HG02973 (cell line): ENCODE results near the gene GBP5.

ENCODE experiments used
- ATAC-seq: cut with Tn5 transposase; IDR thresholded peaks from one replicate; pipeline ENCODE4 v1.9.1; 2021; ENCODE audit warnings: moderate library complexity; ENCODE audit not compliant: unreplicated experiment

GBP5 gene

DNA sequence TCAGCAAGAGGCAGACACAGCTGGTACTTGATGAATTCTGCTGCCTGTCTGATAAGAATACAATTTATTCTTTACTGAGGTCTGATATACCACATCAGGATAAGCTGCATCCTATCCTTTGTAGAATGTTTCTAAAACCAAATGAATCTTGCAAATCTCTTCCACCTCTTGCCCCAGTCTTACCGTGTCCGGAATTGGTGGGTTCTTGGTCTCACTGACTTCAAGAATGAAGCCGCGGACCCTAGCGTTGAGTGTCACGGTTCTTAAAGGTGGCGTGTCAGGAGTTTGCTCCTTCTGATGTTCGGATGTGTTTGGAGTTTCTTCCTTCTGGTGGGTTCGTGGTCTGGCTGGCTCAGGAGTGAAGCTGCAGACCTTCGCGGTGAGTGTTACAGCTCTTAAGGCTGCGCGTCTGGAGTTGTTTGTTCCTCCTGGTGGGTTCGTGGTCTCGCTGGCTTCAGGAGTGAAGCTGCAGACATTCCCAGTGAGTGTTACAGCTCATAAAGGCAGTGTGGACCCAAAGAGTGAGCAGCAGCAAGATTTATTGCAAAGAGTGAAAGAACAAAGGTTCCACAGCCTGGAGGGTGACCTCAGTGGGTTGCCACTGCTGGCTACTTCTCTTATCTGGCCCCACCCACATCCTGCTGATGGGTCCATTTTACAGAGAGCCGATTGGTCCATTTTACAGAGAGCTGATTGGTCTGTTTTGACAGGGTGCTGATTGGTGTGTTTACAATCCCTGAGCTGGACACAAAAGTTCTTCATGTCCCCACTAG lies at the start of gene GBP5:
TSS of gene GBP5 (minus strand) at position 592 of the 773 bp plus-strand sequence. CDS start 3,305 bp downstream, outside the sequence.
- peak; percentile 71 for ATAC-seq

GRCh38 chr1:89322402-89322801 lies 49.7 kb upstream of the GBP5 start:
- ATAC-seq, result no peak

DNA sequence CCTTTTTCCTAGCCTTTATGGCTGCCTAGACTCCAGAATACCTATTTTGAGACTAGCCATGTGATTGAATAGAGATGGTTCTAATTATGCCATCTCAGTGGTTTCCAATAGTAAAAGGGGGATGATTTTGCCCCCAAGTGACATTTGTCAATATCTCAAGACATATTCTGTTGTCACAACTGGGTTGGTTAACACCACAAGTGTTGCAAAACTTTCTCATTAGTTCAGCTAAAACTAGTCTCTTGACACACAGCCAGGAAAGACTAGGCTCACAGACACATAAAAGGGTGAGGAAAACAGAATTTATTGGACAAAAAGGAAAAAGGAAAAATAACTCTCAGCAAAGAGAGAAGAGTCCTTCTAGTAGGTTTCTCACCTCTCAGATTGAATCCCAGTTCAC lies 39.9 kb upstream of the GBP5 start:
- no peak for ATAC-seq

DNA sequence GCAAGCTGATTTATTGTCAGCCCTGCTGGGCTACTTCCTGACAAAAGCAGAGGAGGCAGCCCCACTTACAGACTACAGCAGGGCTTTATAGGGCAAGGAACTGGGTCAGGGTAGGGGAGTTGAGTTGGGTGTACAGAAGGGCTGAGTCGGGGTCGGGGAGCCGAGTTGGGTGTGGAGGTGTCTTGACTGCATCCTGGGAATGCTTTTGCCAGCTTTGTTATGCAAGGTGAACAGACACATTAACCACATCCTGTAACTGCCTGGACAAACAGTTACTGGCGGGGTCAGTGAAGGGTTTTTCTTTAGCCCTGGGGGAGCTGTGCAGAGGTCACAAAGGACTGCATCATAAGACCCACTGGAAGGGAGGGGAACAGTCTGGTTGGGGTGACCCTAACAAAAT lies 39.1 kb upstream of the GBP5 start:
- no peak for ATAC-seq

DNA sequence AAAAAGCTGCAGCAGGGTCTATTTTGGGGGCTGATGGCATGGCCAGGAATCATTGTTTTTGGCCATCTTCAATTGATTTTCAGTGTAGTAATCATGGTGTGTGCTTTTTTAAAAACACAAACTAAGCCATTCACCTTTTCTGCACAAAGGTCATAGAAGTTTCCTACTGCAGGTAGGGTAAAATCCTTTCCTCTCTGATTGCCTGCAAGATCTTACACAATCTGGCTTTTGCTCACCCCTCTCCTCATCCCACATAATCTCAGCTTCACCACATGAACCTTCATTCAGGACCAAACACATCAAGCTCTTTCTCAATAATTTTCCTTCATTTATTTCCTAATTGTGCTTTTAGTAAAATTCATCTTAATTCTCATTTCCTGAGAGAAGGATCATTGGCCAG lies 38.3 kb upstream of the GBP5 start:
- ATAC-seq, result no peak

GRCh38 chr1:89310505-89310904 lies 37.8 kb upstream of the GBP5 start:
- ATAC-seq, result peak; percentile 83

DNA sequence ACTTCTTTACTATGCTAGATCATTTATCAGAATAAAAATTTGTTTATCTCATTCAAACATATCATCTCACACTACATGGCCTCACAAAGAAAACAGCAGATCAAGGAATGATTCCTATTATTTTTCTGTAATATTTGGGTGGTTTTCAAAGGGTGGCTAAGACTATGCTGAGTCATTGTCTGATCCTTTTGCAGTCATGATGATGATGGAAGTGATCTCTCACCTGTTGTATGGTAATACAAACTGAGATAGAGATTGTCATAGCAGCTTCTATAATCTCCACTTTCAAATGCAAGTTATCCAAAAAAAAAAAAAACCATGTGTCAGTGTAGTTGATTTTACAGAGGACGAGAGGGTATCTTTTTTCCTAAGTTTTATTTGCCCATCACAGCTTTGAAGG lies 37.2 kb upstream of the GBP5 start:
- ATAC-seq, result no peak

GRCh38 chr1:89306273-89306672 lies 33.6 kb upstream of the GBP5 start:
- no peak for ATAC-seq

- ATAC-seq, result no peak
These were observed 32.8 kb upstream of the GBP5 start for GRCh38 chr1:89305493-89305892.

DNA sequence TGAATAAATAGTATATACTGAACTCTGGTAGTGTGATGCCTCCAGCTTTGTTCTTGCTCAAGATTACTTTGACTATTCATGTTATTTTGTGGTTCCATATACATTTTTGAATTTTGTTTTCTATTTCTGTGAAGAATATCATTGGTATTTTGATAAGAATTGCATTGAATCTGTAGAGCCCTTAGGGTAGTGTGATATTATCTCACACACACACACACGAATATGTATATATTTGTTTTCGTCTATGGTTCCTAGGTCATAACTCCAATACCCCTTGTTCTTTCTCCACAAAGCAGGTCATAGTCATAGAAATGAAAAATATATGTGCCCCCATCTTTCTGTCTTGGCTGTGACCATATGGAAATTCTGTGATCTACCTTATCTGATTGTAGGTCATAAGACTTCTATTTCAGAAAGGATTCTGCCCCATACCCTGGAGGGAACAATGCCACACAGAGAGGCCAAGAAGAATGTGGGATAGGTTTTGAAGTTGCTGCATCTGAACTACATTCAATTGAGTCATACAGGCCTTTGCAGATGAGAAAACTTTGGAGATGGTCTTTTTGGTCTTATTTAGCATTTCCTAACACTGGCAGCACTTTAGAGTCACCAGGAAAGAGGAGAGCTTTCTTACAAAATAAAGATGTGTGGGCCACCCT lies 32.0 kb upstream of the GBP5 start:
- ATAC-seq, result no peak

GRCh38 chr1:89302697-89303332 lies 30.2 kb upstream of the GBP5 start:
- no peak for ATAC-seq

DNA sequence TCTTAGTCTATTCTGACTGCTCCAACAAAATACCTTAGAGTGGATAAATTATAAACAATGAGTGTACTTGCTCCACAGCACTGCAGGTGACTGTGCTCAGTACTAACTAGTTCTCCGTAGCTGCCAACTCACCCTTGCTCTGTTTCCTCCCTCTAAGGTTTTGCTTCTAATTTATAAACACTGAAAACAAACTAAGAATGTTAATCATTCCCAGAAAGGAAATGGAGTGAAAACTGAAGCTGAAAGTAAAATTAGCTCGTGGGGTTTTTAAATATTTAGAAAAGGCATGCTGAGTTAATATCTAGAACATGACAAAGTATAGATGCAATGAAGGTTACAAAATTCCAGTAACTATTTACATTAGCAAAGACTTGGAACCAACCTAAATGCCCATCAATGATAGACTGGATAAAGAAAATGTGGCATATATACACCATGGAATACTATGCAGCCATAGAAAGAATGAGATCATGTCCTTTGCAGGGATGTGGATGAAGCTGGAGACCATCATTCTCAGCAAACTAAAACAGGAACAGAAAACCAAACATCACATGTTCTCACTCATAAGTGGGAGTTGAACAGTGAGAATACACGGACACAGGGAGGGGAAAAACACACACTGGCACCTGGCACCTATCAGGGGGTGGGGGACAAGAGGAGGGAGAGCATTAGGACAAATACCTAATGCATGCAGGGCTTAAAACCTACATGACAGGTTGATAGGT lies 27.2 kb upstream of the GBP5 start:
- peak; percentile 88 for ATAC-seq

GRCh38 chr1:89298461-89298860 lies 25.8 kb upstream of the GBP5 start:
- no peak for ATAC-seq

DNA sequence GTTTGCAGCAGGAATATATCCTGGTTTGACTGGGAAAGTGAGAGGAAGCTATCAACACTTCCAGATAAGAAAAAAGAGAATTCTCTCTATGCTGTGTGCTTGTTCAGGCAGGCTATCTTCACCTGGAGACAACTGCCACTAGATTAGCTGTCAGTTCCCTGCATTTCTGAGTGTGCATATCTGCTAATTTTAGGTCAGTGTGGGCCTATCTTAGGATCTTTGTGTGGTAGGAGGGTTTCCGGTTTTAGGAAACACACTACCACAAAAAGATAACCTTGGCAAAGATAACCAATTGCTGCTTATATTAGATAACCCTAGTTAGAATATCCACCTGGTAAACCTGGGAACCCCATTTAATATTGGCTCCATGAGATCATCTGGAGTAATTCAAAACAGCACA lies 22.5 kb upstream of the GBP5 start:
- ATAC-seq, result no peak

DNA sequence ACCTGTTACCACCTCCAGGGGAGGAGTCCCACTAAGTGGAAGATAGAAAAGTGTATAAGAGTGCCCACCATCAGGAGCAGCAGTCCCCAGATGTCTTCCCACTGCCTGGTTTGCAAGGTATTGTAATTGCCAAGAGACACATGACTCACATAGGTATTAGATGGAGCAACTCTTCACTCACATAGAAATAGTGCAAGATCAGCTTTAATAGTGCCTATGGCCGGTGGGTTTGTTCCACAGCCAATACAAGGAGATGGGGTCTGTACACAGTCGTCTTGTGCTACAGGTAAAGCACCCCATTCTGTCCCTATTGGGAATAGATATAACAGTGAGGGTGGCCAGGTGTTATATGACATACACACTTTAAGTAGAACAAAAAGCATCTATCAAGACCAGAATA lies 18.6 kb upstream of the GBP5 start:
- no peak for ATAC-seq

- no peak for ATAC-seq
These were observed 15.3 kb upstream of the GBP5 start for GRCh38 chr1:89288051-89288340.

- no peak for ATAC-seq
These were observed 14.8 kb upstream of the GBP5 start for GRCh38 chr1:89287181-89288050.

DNA sequence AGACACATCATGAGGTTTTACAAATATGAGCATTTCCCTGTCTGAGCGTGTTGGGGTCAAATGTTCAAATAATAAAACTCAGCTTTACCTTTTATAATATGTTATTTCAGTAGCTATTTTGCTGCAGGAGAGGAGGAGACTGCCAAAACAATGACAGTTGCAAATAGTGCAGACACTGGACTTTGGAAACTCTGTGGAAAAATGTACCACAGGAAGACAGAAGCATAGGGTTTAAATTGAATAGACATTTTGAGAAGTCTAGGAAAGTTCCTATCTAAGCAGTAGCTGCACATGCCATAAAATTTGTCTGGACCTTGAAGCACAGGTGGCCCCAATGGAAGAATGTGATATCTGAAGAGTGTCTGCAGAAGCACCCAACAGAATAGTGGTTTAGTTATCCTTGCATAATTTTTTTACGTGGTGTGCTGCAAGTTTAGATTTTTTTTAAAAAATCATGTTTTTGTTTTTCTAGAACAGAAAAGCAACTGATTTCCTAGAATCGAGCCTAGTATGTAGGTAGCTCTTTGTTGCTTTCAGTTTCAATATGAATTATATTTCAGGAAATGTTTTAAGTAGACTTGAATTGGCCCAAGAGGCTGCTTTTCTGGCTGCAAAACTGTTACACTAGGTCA lies 14.0 kb upstream of the GBP5 start:
- peak; percentile 83 for ATAC-seq

GRCh38 chr1:89285745-89286380 lies 13.2 kb upstream of the GBP5 start:
- ATAC-seq, result no peak
